Tibial nerve (tissue), 4 donors: ENCODE results near the gene CAMK1D. TPM values are rescaled to one million over a fixed set of nuclear protein-coding genes. Genes with fewer than 3 reads are reported as not detected.

Experiments used
- DNase-seq, 2 donors: peaks; one replicate each; pipeline ENCODE4 v3.0.0-alpha.2; 2019; ENCODE audit warnings: low spot score in 2 of 2
- H3K27ac ChIP-seq, 4 donors: fragments of 200-600 bp; sonication (generic) in 3 of 4; one replicate each; pipeline ENCODE4 v1.5.1; 2017 to 2019; ENCODE audit warnings: mild to moderate bottlenecking in 1 of 4
- H3K27me3 ChIP-seq, 2 donors: fragments of 200-600 bp; sonication (generic) in 1 of 2; one replicate each; pipeline versions ENCODE4 v1.5.1 to v1.6.0; 2017 to 2019
- H3K36me3 ChIP-seq, 3 donors: fragments of 200-600 bp; sonication (generic); one replicate each; pipeline ENCODE4 v1.5.1; 2018 to 2019
- H3K4me1 ChIP-seq, 4 donors: fragments of 200-600 bp; sonication (generic) in 3 of 4; one replicate each; pipeline ENCODE4 v1.5.1; 2017 to 2019
- H3K4me3 ChIP-seq, 4 donors: fragments of 200-600 bp; sonication (generic) in 3 of 4; one replicate each; pipeline ENCODE4 v1.5.1; 2017 to 2019; ENCODE audit warnings: mild to moderate bottlenecking in 1 of 4, moderate library complexity in 1 of 4
- H3K9me3 ChIP-seq, 4 donors: fragments of 200-600 bp; sonication (generic) in 3 of 4; one replicate each; pipeline ENCODE4 v1.5.1; 2017 to 2019
- EP300 ChIP-seq, 2 donors: sonication (generic); formaldehyde crosslinking; IDR thresholded peaks; one replicate each; pipeline ENCODE4 v1.6.1; 2017; ENCODE audit warnings: antibody characterized with exemption in 2 of 2, mild to moderate bottlenecking in 1 of 2
- POLR2A ChIP-seq, 2 donors: fragments of 450-650 bp; IDR thresholded peaks; one replicate each; pipeline ENCODE4 v1.6.1; 2017; ENCODE audit warnings: antibody characterized with exemption in 2 of 2, mild to moderate bottlenecking in 2 of 2, moderate library complexity in 2 of 2
- WGBS, 2 donors: methylation state at CpG; one replicate each; pipeline ENCODE4 v1.1.5; 2018; 5-methylcytosine and 5-hydroxymethylcytosine counted together
- total RNA-seq, 4 donors: library from RNA; depleted of rRNA; stranded (reverse); fragments of >200 nt; gene quantifications; one replicate each; pipeline ENCODE4 v1.1.0, GENCODE V29; 2016
- TF ChIP-seq, protein P1 (sequence below), 5 experiments: fragments of 200-600 bp in 3 of 5; fragments of 450-650 bp in 2 of 5; sonication (generic) in 3 of 5; IDR thresholded peaks; one replicate each; pipeline ENCODE4 v1.5.1; 2016 to 2019; ENCODE audit warnings: antibody characterized with exemption in 5 of 5, mild to moderate bottlenecking in 3 of 5, moderate library complexity in 2 of 5

Gene CAMK1D
- total RNA-seq, 4 donors from 2014 or later = 6.9 to 20.5 (median 17.2) TPM

DNA sequence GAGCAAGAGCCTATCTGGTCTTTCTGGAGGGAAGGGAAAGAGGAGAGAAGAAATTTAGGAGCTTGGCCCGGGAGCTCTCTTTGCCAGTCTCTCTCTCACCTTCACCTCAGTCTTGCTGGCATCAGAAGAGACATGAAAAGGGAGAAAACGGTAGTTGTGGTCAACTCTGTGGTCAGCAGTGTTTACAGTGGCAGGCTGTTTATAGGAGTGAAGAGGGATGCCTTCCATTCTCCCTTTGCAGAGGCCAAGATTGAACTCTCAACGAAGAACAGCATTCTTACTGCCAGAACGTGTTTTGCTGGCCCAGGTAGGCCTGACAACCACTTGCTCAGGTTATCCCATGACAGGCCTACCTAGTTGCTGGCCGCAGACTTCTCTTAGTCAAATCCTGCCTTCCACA is 518.9 kb downstream of the CAMK1D start:
- H3K36me3 ChIP-seq = no peaks in the 10 kb centered on the region
- 68 to 78% methylated on average over 5 of the region's 5 CpGs for WGBS, 2 donors
- no peaks in the 10 kb centered on the region for H3K27me3 ChIP-seq
- TF ChIP-seq, protein P1, sequence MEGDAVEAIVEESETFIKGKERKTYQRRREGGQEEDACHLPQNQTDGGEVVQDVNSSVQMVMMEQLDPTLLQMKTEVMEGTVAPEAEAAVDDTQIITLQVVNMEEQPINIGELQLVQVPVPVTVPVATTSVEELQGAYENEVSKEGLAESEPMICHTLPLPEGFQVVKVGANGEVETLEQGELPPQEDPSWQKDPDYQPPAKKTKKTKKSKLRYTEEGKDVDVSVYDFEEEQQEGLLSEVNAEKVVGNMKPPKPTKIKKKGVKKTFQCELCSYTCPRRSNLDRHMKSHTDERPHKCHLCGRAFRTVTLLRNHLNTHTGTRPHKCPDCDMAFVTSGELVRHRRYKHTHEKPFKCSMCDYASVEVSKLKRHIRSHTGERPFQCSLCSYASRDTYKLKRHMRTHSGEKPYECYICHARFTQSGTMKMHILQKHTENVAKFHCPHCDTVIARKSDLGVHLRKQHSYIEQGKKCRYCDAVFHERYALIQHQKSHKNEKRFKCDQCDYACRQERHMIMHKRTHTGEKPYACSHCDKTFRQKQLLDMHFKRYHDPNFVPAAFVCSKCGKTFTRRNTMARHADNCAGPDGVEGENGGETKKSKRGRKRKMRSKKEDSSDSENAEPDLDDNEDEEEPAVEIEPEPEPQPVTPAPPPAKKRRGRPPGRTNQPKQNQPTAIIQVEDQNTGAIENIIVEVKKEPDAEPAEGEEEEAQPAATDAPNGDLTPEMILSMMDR (IDR thresholded peaks at IDR 0.05) = no peak
- no peak for TF ChIP-seq POLR2A (IDR thresholded peaks at IDR 0.05)
- no peak for TF ChIP-seq EP300 (IDR thresholded peaks at IDR 0.05)
- no peaks in the 10 kb centered on the region for H3K9me3 ChIP-seq
- H3K27ac ChIP-seq = no peak overlapping the region
- H3K4me3 ChIP-seq = no peak overlapping the region
- no peaks in the 10 kb centered on the region for H3K4me1 ChIP-seq
- no peak for DNase-seq

DNA sequence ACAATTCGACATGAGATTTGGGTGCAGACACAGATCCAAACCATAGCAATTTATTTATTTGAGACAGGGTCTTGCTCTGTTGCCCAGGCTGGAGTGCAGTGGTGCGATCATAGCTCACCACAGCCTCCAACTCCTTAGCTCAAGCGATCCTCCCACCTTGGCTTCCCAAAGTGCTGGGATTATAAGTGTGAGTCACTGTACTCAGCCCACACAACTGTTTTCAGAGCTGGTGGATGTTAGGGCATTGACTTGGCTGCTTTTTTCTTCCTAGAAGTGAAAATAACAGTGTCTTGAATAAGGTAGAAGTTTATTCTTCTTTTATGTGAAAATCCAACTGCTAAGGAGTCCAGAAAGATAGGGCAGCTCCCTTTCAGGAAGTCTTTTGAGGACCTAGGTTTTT is 520.1 kb downstream of the CAMK1D start:
- Histone ChIP-seq H3K27me3 (no peaks in the 10 kb centered on the region), H3K9me3 (no peaks in the 10 kb centered on the region), H3K36me3 (no peaks in the 10 kb centered on the region), H3K4me1 (no peaks in the 10 kb centered on the region), H3K4me3 (no peak overlapping the region), H3K27ac (no peak overlapping the region)
- TF ChIP-seq EP300 (IDR thresholded peaks at IDR 0.05) (no peak), POLR2A (IDR thresholded peaks at IDR 0.05) (no peak)
- TF ChIP-seq, protein P1 (IDR thresholded peaks at IDR 0.05) = no peak
- WGBS, 2 donors = 80 to 90% methylated on average over 3 of the region's 3 CpGs
- no peak for DNase-seq

DNA sequence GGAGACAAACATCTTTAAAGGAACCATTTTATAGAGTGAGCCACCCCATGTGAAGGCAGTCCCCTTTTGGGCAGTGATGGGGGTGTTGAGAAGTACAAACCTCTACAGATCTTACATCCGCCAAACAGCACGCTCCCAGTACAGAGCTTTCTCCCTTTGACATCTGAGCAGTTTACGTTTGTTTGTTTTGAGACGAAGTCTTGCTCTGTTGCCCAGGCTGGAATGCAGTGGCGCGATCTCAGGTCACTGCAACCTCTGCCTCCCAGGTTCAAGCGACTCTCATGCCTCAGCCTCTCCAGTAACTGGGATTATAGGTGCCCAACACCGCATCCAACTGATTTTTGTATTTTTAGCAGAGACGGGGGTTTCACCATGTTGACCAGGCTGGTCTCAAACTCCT is 523.2 kb downstream of the CAMK1D start:
- no peak overlapping the region for H3K27ac ChIP-seq
- no peak overlapping the region for H3K4me3 ChIP-seq
- H3K36me3 ChIP-seq = no peaks in the 10 kb centered on the region
- H3K9me3 ChIP-seq = no peaks in the 10 kb centered on the region
- no peaks in the 10 kb centered on the region for H3K27me3 ChIP-seq
- WGBS, 2 donors = 67 to 79% methylated on average over 9 of the region's 9 CpGs
- peaks cover 0 to 16% (median 2%) of the 10 kb centered on the region in 4 donors for H3K4me1 ChIP-seq
- no peak for DNase-seq
- TF ChIP-seq POLR2A (IDR thresholded peaks at IDR 0.05) = no peak
- no peak for TF ChIP-seq EP300 (IDR thresholded peaks at IDR 0.05)
- TF ChIP-seq, protein P1 (IDR thresholded peaks at IDR 0.05) = no peak

DNA sequence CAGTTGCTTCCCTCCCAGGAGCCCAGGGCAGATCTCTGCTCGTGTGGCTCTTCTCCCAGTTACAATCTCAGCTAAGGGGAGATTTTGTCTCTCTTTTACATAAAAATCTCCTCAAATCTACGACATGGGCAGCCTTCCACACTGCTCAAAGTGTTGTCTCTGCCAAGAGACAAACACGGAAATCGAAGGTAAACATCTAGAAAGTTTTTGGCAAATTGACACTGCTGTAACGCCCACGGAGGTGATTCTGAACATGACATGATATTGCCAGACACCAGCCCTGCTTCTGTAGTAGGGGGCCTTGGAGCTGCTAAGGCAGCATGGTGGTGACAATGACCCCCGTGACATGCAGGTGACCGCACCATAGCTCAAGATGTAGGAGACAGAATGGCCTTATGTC is 523.8 kb downstream of the CAMK1D start:
- H3K4me3 ChIP-seq = no peak overlapping the region
- DNase-seq = no peak
- WGBS, 2 donors = 62 to 66% methylated on average over 8 of the region's 8 CpGs
- H3K9me3 ChIP-seq = no peaks in the 10 kb centered on the region
- TF ChIP-seq POLR2A (IDR thresholded peaks at IDR 0.05) = no peak
- TF ChIP-seq, protein P1 (IDR thresholded peaks at IDR 0.05) = no peak
- no peak for TF ChIP-seq EP300 (IDR thresholded peaks at IDR 0.05)
- H3K27me3 ChIP-seq = no peaks in the 10 kb centered on the region
- H3K36me3 ChIP-seq = no peaks in the 10 kb centered on the region
- peaks cover 0 to 16% (median 2%) of the 10 kb centered on the region in 4 donors for H3K4me1 ChIP-seq
- H3K27ac ChIP-seq = no peak overlapping the region

DNA sequence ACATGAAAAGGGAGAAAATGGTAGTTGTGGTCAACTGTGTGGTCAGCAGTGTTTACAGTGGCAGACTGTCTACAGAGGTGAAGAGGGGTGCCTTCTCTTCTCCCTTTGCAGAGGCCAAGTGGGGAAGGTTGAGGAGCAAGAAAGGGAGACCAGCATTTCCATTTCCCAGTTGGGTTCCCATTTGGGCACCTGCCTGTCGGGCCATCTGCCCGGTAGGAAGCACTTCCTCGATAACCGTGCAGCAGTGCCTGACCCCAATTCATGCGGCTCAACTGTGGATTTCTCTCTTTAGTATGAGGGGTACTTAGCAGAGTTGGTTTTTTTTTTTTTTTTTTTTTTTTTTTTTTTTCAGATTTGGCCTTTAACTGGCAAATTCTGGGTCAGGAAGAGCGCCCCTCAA is 525.2 kb downstream of the CAMK1D start:
- H3K27ac ChIP-seq = no peak overlapping the region
- H3K4me1 ChIP-seq = peaks cover 0 to 16% (median 2%) of the 10 kb centered on the region in 4 donors
- no peak for DNase-seq
- H3K4me3 ChIP-seq = no peak overlapping the region
- TF ChIP-seq EP300 (IDR thresholded peaks at IDR 0.05) = no peak
- TF ChIP-seq, protein P1 (IDR thresholded peaks at IDR 0.05) = no peak
- TF ChIP-seq POLR2A (IDR thresholded peaks at IDR 0.05) = no peak
- WGBS, 2 donors = 87 to 93% methylated on average over 6 of the region's 6 CpGs
- H3K36me3 ChIP-seq = no peaks in the 10 kb centered on the region
- no peaks in the 10 kb centered on the region for H3K27me3 ChIP-seq
- H3K9me3 ChIP-seq = peaks cover 0 to 6% (median 0%) of the 10 kb centered on the region in 4 donors
